Femur (tissue), 1 donor: ENCODE results near the gene PIGU.

Experiments used
- DNase-seq: peaks from one replicate; pipeline ENCODE4 v3.0.0-alpha.2; 2017

Gene PIGU

GRCh38 chr20:34654207-34654744 is 22.6 kb downstream of the PIGU start:
- no peak for DNase-seq

GRCh38 chr20:34651200-34651599 is 25.7 kb downstream of the PIGU start:
- DNase-seq = no peak

GRCh38 chr20:34647737-34648136 is 29.2 kb downstream of the PIGU start:
- no peak for DNase-seq

GRCh38 chr20:34644951-34645350 is 31.9 kb downstream of the PIGU start:
- no peak for DNase-seq

- no peak for DNase-seq
These were observed 32.5 kb downstream of the PIGU start for GRCh38 chr20:34644345-34644744.

GRCh38 chr20:34643928-34644327 is 33.0 kb downstream of the PIGU start:
- no peak for DNase-seq

GRCh38 chr20:34642009-34642408 is 34.9 kb downstream of the PIGU start:
- DNase-seq = no peak

GRCh38 chr20:34639755-34640222 is 37.1 kb downstream of the PIGU start:
- no peak for DNase-seq

GRCh38 chr20:34638532-34638931 is 38.4 kb downstream of the PIGU start:
- no peak for DNase-seq

- no peak for DNase-seq
These were observed 38.9 kb downstream of the PIGU start for GRCh38 chr20:34638039-34638292.

- no peak for DNase-seq
These were observed 39.5 kb downstream of the PIGU start for GRCh38 chr20:34637245-34638038.

- DNase-seq = no peak
These were observed 40.2 kb downstream of the PIGU start for GRCh38 chr20:34636648-34637047.

- DNase-seq = no peak
These were observed 42.5 kb downstream of the PIGU start for GRCh38 chr20:34634392-34634791.

- DNase-seq = no peak
These were observed 43.9 kb downstream of the PIGU start for GRCh38 chr20:34632870-34633452.

- DNase-seq = no peak
These were observed 47.0 kb downstream of the PIGU start for GRCh38 chr20:34629904-34630303.

GRCh38 chr20:34629342-34629741 is 47.5 kb downstream of the PIGU start:
- DNase-seq = no peak

- no peak for DNase-seq
These were observed 48.9 kb downstream of the PIGU start for GRCh38 chr20:34628026-34628425.

GRCh38 chr20:34627458-34627857 is 49.4 kb downstream of the PIGU start:
- no peak for DNase-seq

- no peak for DNase-seq
These were observed 49.9 kb downstream of the PIGU start for GRCh38 chr20:34626992-34627391.

GRCh38 chr20:34624629-34625028 is 52.3 kb downstream of the PIGU start:
- DNase-seq = no peak

- no peak for DNase-seq
These were observed 54.0 kb downstream of the PIGU start for GRCh38 chr20:34622821-34623451.

GRCh38 chr20:34621383-34622367 is 55.2 kb downstream of the PIGU start:
- no peak for DNase-seq

GRCh38 chr20:34621036-34621343 is 55.9 kb downstream of the PIGU start:
- DNase-seq = no peak
